K562 (cell line): ENCODE measurements around the gene CDCA5. TPM values are rescaled to one million over a fixed set of nuclear protein-coding genes. Genes with fewer than 3 reads are reported as not detected.

Experiments
- ATAC-seq: fragments of 200-7000 bp; cut with Tn5 transposase; 3 replicates; pipeline ENCODE4 v1.9.1; 2020; ENCODE audit warnings: moderate library complexity
- BruUV-seq: library from RNA; stranded (reverse); fragments of 400-500 nt; replicated peaks from 2 replicates; lab custom pipeline; 2021; lab: Mats Ljungman, UMichigan
- CTCF ChIA-PET: fragments of 300-600 bp; formaldehyde crosslinking; extraction: SDS; loops from one replicate; lab custom pipeline; 2021; ENCODE audit warnings: low intra/inter-chr PET ratio; lab: Yijun Ruan, JAX
- POLR2A ChIA-PET: fragments of 300-600, 350-650 bp; sonication (Branson Sonifier 250); formaldehyde crosslinking; extraction: SDS; loops from one replicate; lab custom pipeline; 2021; ENCODE audit warnings: antibody characterized with exemption, inconsistent platforms; lab: Yijun Ruan, JAX
- DNase-seq, 4 experiments: peaks; one replicate each; pipeline versions ENCODE4 v3.0.0 to v3.0.0-alpha.2; 2011 to 2018; ENCODE audit warnings: low spot score in 3 of 4, mixed read lengths in 3 of 4; ENCODE audit errors: extremely low read depth in 1 of 4
- FAIRE-seq: peaks from 2 replicates; lab custom pipeline; 2011; peaks lifted over from hg19 to GRCh38; lab: Jason Lieb, UNC
- H2AFZ ChIP-seq: 2 replicates; pipeline ENCODE4 v1.6.0; 2011; ENCODE audit warnings: low read depth, low read length, control low read depth, inconsistent platforms
- H3K27ac ChIP-seq: fragments of 200-600 bp; 3 replicates; pipeline ENCODE4 v1.8.0; 2011; ENCODE audit warnings: low read depth, mild to moderate bottlenecking, control low read depth, inconsistent platforms, low read length, moderate library complexity, mixed read lengths; ENCODE audit errors: extremely low read depth
- H3K27me3 ChIP-seq, 2 experiments: fragments of 300-600 bp in 1 of 2; 2 replicates in 1 of 2; 3 replicates in 1 of 2; pipeline versions ENCODE4 v1.6.0 to v1.8.0; 2011; ENCODE audit warnings: inconsistent platforms in 2 of 2, low read length in 2 of 2, mild to moderate bottlenecking in 1 of 2, mixed read lengths in 1 of 2, moderate library complexity in 1 of 2; ENCODE audit not compliant: control insufficient read depth in 2 of 2, insufficient read depth in 2 of 2
- H3K36me3 ChIP-seq: fragments of 300-600 bp; 3 replicates; pipeline ENCODE4 v1.8.0; 2011; ENCODE audit warnings: mild to moderate bottlenecking, low read length, inconsistent platforms; ENCODE audit not compliant: control insufficient read depth, insufficient read depth
- H3K4me1 ChIP-seq, 2 experiments: fragments of 200-600 bp in 1 of 2; replicated peaks in 1 of 2; 2 replicates in 1 of 2; 3 replicates in 1 of 2; pipeline versions ENCODE4 v1.5.1 to v1.8.0; 2011; ENCODE audit warnings: inconsistent platforms in 2 of 2, low read length in 2 of 2, mild to moderate bottlenecking in 1 of 2, mixed read lengths in 1 of 2, moderate library complexity in 1 of 2; ENCODE audit not compliant: control insufficient read depth in 2 of 2, insufficient read depth in 2 of 2
- H3K4me2 ChIP-seq: 2 replicates; pipeline ENCODE4 v1.6.1; 2011; ENCODE audit warnings: low read length, control low read depth, inconsistent platforms, mixed read lengths; ENCODE audit not compliant: insufficient read depth
- H3K4me3 ChIP-seq: fragments of 200-600 bp; sonication (generic), shearing (Covaris generic); 2 replicates; pipeline ENCODE4 v1.5.1; 2016; ENCODE audit warnings: control low read depth, inconsistent platforms
- H3K79me2 ChIP-seq: fragments of 200-600 bp; 3 replicates; pipeline ENCODE4 v1.8.0; 2011; ENCODE audit warnings: low read length, inconsistent platforms; ENCODE audit not compliant: control insufficient read depth, insufficient read depth
- H3K9ac ChIP-seq, 2 experiments: 2 replicates each; pipeline versions ENCODE4 v1.6.0 to v1.6.1; 2011; ENCODE audit warnings: low read depth in 2 of 2, low read length in 2 of 2, control low read depth in 1 of 2, inconsistent platforms in 1 of 2, mild to moderate bottlenecking in 1 of 2, mixed read lengths in 1 of 2; ENCODE audit not compliant: insufficient read depth in 1 of 2
- H3K9me1 ChIP-seq: one replicate; pipeline ENCODE4 v1.6.0; 2011; ENCODE audit warnings: inconsistent platforms, mild to moderate bottlenecking, low read length, moderate library complexity; ENCODE audit not compliant: control insufficient read depth, insufficient read depth
- H3K9me3 ChIP-seq: replicated peaks from 2 replicates; pipeline ENCODE4 v1.5.1; 2011; ENCODE audit warnings: low read depth, low read length, inconsistent platforms; ENCODE audit not compliant: control insufficient read depth, insufficient read depth
- H4K20me1 ChIP-seq: replicated peaks from 2 replicates; pipeline ENCODE4 v1.6.1; 2011; ENCODE audit warnings: low read length, inconsistent platforms, mixed read lengths; ENCODE audit not compliant: control insufficient read depth, insufficient read depth
- NFXL1 ChIP-seq: fragments of 450-650 bp; formaldehyde crosslinking; IDR thresholded peaks from 2 replicates; pipeline ENCODE4 v1.4.0; 2021; ENCODE audit warnings: mild to moderate bottlenecking
- NR1H2 ChIP-seq: sonication (generic); formaldehyde crosslinking; IDR thresholded peaks from 2 replicates; pipeline ENCODE4 v1.4.0; 2020; ENCODE audit warnings: mild to moderate bottlenecking, missing genetic modification reagents
- NUFIP1 ChIP-seq: fragments of 450-650 bp; IDR thresholded peaks from 2 replicates; pipeline ENCODE4 v1.6.1; 2018; ENCODE audit not compliant: partially characterized antibody
- PATZ1 ChIP-seq: fragments of 250-450 bp; sonication (Bioruptor Pico); IDR thresholded peaks from 2 replicates; pipeline ENCODE4 v1.5.0; 2020; ENCODE audit warnings: mild to moderate bottlenecking, borderline replicate concordance
- ZNF41 ChIP-seq: fragments of 250-450 bp; sonication (Bioruptor Pico); conservative IDR thresholded peaks from 2 replicates; pipeline ENCODE4 v1.4.0; 2020; ENCODE audit warnings: mild to moderate bottlenecking
- ZNF589 ChIP-seq: fragments of 200-800 bp; sonication (Bioruptor generic); IDR thresholded peaks from 2 replicates; pipeline ENCODE4 v1.6.1; 2016; ENCODE audit warnings: low read depth, missing genetic modification characterization, missing compliant biosample characterization
- WGBS: fragments of 100-300 bp; shearing (Covaris generic); methylation state at CpG from one replicate; pipeline ENCODE4 v1.1.6; 2016; ENCODE audit warnings: low coverage, mixed read lengths; ENCODE audit not compliant: insufficient coverage; ENCODE audit errors: missing lambda C conversion rate; 5-methylcytosine and 5-hydroxymethylcytosine counted together
- in situ Hi-C: fragments of 300-500 bp; cut with MboI; formaldehyde crosslinking; loops from 4 replicates; pipeline ENCODE4 v1.15.0; 2018; ENCODE audit warnings: inconsistent platforms, mixed read lengths
- intact Hi-C: fragments of 100-400 bp; cut with micrococcal nuclease; formaldehyde crosslinking; loops from 2 replicates; pipeline ENCODE4 v1.14.2; 2022
- polyA plus RNA-seq, 8 experiments: library from polyadenylated mRNA; depleted of rRNA in 4 of 8; stranded (reverse) in 5 of 8; unstranded in 3 of 8; fragments of >200 nt; fragmentation: Nextera tagmentation in 2 of 8; fragmentation: Illumina TruSeq in 1 of 8; extraction: Ambion mirVana in 2 of 8; extraction: Trizol in 1 of 8; gene quantifications; 2 replicates each; pipeline versions ENCODE4 v1.2.1 to v1.2.3, GENCODE V29; 2011 to 2014; ENCODE audit warnings: inconsistent platforms in 1 of 8, missing spikeins in 1 of 8
- total RNA-seq, 7 experiments: library from RNA; depleted of rRNA in 6 of 7; stranded (reverse); fragments of >200 nt in 6 of 7; fragmentation: Illumina TruSeq in 2 of 7; extraction: Trizol in 2 of 7; gene quantifications; 2 replicates each; pipeline versions ENCODE4 v1.2.1 to v1.2.3, GENCODE V29; 2011 to 2021; ENCODE audit warnings: low replicate concordance in 1 of 7

Gene CDCA5
- total and polyA plus RNA-seq, 9 of the 15 experiments (the other 6 are each of a cell fraction or from before 2014, with no cell fraction given), result 18.9 to 94.3 (median 64.6) TPM

DNA sequence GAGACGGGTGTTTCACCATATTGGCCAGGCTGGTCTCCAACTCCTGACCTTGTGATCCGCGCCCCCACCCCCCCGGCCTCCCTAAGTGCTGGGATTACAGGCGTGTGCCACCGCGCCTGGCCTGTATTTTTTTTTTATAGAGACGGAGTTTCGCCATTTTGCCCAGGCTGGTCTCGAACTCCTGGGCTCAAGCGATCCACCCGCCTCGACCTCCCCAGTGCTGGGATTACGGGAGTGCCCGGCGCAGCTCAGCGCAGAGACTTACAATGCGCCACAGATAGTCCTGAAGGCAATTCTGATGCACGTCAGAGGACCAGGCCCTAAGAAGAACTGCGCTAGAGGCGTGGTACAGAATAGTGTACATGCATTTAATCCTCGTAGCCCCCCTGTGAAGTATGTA is 11.6 kb upstream of the CDCA5 start:
- TF ChIP-seq NUFIP1 (no peak), PATZ1 (no peak), NR1H2 (no peak), NFXL1 (CRISPR knock-in tag) (no peak), ZNF589 (CRISPR knock-in tag) (peak; percentile 20; the same call in 1 of the 2 replicates), ZNF41 (CRISPR knock-in tag) (no peak)
- Histone ChIP-seq H3K79me2 (peaks cover 16% of the 10 kb centered on the region), H3K27ac (peak overlapping the region; percentile 81), H3K4me3 (peak overlapping the region; percentile 78), H3K27me3 (no peaks in the 10 kb centered on the region), H2AFZ (peak overlapping the region; percentile 100), H4K20me1 (no peaks in the 10 kb centered on the region), H3K9ac (peak overlapping the region; percentile 75 to 90), H3K9me1 (no peaks in the 10 kb centered on the region), H3K36me3 (peaks cover 13% of the 10 kb centered on the region; the same call in 1 of the 3 replicates), H3K9me3 (no peaks in the 10 kb centered on the region), H3K4me2 (peak overlapping the region; percentile 80), H3K4me1 (peaks cover 11 to 14% of the 10 kb centered on the region in 2 experiments; a peak in 4 of 5 replicates)
- ATAC-seq (no peak), DNase-seq (no peak), FAIRE-seq (no peak)
- no TSS peak for BruUV-seq
- WGBS, result 79% methylated on average over 14 of the region's 22 CpGs
- intact Hi-C loops, result no loop called here
- CTCF ChIA-PET, result no interaction called here
- in situ Hi-C loops, result no loop called here
- POLR2A ChIA-PET, result interaction anchor here (0.6 to 8.4 kb wide), 8 partner anchors 8 to 732 kb away, joined by 3 to 92 read pairs (median 3); partner anchors contain the start of genes SPDYC and TM7SF2
